GM18498 (cell line): Measurements from ENCODE around the gene TM4SF4.
A peak's percentile ranks its signal among the peaks of the same experiment; 100 is the strongest.

Experiments used
- ATAC-seq: cut with Tn5 transposase; IDR thresholded peaks from one replicate; pipeline ENCODE4 v1.9.1; 2021; ENCODE audit warnings: mild to moderate bottlenecking, moderate library complexity; ENCODE audit not compliant: unreplicated experiment

The TM4SF4 gene

DNA sequence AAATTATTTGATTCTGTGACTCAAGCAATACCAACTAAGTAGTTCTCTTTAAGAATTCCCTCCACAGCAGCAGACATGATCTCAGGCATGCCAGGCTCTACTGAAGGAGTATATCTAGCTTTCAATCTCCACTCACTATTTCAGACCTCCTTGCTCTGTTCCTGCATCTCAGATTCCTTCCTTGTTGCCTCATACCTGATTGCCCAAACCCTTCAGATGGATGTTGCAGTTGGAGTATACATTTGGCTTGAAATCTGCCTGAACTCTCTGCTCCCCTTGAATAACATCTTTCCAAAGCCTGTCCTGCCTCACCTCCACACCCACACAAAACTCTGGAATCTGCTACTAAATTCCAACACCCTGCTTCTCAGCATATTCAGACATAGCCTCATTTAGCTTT is 19.8 kb upstream of the TM4SF4 start:
- ATAC-seq: no peak

DNA sequence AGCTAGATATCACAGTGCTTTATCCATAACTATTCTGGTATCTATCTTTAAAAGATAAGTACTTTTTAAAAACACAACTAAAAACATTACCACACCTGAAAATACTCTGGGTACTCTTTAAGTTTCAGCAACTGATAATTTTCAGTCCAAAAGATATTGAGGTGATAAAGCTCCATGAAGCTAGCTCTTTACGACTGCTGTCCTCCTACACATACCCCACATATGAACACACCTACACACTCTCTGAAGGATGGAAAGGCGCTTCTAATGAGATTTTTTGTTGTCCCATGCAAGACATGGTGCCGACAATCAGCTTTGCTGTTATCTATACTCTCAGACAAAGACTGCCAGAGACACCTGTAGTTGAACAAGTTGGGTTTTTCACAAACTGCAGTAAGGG is 19.1 kb upstream of the TM4SF4 start:
- no peak for ATAC-seq

DNA sequence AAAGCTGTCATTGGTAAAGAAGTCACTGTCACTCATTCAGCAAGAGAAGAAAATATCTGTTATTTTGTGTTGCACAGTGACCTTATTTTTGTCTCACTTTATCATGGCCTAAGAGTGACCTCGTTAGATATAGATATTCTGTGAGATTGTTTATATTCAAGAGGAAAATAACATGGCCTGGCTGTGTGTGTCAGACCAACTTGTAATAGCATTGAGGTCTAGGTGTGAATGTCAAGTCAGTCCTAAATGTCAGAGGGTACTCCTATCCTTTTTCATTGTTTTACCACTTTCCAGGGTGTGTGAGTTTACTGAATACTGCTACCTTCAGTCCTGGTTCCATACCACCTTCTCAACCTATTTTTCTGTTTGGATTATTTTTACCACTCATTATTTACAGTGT is 18.5 kb upstream of the TM4SF4 start:
- no peak for ATAC-seq

DNA sequence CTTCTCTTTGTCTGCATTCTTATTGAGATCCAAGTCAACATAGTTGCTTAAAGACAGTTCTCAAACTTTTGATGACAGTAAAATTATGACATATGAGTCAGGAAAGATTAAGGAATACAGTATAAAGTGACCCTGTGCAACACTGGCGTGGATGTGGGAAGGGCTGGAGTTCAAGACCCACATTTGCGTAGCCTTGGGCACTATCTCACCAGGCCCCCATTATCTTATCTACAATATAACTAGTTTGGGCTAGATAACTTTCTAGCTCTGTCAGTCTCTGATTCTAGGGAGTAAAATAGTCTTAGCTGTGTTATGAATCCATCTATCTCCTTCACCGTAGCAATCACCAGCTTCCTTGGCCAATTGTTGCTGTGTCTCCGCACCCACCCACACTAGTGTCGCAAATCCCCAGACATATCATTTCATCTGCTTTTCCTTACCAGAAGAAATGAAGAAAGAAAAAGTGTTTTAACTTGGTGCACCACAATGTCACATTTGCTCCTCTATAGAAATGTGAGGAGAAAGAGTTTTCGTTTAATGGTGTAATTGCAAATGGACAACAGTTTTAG is 14.9 kb upstream of the TM4SF4 start:
- no peak for ATAC-seq

DNA sequence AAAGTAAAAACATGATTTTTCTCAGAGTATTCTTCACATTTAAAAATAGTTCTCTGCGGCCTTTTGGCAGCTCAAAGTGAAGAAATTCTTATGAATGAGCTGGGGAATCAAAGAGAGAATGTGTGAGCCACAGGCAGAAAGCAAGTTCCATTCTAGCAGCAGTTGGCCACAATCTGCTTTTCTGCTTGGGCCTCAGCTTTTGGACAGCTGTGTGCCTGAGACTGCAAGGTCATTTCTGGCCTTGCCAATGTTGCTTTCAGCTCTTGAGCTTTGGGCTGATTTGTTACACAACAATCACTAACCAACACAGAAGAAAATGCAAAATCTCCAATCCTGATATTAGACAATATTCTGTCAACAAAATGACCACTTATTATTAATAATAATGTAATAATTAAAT is 14.4 kb upstream of the TM4SF4 start:
- no peak for ATAC-seq

DNA sequence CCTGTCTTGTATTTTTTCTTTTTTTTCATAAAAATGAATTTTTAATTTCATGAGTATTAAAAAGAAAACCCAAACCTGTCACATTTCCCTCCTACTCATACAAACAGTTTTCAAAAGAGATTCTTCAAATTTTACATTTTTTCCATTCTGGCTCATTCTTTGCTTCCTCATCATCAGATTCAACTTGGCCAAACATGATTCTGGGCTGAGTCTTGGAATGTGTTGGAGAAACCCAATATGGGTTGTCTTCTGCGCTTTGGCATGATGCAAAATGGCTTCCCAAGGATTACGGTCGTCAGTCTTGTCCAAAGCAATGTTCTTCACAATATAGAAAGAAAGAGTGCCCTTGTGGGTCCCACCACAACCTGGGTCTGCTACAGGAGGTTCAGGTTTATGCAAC is 12.4 kb upstream of the TM4SF4 start:
- ATAC-seq: no peak

DNA sequence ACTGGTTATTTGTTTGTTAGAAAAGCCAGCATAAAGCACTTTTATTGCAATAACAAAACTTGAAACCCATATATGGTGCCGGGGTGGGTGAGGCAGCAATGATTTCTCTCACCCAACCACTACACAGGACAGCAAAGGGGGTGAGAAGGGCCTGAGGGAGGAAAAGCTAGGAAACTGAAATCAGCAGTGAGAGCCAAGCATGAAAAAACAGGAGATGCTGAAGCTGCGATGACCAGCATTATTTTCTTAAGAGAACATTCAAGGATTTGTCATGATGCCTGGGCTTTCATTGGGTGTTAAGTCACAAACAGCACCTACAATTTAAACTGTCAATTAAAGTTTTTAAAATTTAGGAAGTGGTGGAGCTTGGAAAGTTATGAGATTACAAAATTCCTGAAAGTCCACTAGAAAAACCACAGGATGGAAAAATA is 11.9 kb upstream of the TM4SF4 start:
- no peak for ATAC-seq

DNA sequence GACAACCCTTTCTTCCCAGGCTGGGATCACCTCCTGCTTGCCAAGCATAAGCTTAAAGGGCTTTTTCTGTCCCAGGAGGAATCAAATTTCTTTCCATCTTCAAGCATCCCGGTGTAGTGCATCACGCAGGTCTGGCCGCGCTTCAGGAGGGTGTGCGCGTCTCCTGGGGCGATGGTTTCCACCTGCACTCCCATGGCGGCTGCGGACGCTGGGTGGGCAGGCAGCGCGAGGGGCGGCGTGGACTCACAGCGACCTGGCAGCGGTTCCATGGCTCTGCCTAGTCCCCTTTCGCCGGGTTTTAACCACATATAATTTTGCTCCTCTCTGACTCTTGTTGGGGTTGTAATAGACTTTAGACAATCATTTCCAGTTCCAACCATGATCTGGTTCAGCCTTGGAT is 10.6 kb upstream of the TM4SF4 start:
- no peak for ATAC-seq

- ATAC-seq: no peak
Measured at GRCh38 chr3:149464542-149465328, 9.8 kb upstream of the TM4SF4 start.

DNA sequence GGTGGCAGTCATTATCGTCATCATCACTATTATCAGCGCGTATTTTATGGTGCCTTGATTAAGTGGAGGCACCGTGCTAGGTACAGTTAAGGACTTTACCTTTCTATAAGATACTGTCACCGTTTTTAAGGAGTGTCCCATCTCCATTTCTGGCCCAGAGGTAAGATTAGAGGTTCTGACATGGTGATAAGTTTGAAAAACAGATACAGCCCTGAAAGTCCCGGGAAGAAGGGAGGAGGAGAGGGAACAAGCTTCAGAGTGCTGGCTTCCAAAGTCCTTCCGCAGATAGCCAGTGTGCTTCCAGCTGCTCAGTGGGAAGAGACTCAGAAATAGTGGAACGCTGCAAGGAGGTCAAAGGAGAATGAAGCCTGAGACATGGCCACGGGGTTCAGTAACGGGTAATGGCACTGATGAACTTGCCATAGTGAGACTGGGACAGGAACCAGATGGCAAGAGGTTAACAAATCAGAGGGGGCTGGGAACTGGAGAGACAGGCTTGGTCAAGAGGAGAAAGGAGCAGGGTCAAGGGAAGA is 9.1 kb upstream of the TM4SF4 start:
- ATAC-seq: no peak

DNA sequence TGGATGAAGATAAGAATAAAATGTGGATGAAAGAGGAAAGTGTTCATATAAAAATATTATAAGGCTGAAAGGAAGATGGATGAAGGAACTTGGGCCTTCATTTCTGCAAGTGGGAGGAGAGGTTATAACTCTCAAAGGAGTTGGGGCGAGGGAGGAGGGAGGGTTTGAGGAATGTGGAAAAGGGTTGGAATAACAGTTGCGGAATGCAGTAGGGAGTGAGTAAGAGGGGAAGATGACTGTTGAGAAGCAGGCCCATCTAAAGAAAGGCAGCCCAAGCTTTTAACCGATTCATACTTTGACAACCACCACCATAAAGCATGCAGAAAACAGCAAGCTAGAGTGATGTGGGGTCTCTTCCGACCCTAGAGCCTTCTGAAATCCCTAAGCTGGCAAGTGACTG is 8.3 kb upstream of the TM4SF4 start:
- ATAC-seq: no peak

DNA sequence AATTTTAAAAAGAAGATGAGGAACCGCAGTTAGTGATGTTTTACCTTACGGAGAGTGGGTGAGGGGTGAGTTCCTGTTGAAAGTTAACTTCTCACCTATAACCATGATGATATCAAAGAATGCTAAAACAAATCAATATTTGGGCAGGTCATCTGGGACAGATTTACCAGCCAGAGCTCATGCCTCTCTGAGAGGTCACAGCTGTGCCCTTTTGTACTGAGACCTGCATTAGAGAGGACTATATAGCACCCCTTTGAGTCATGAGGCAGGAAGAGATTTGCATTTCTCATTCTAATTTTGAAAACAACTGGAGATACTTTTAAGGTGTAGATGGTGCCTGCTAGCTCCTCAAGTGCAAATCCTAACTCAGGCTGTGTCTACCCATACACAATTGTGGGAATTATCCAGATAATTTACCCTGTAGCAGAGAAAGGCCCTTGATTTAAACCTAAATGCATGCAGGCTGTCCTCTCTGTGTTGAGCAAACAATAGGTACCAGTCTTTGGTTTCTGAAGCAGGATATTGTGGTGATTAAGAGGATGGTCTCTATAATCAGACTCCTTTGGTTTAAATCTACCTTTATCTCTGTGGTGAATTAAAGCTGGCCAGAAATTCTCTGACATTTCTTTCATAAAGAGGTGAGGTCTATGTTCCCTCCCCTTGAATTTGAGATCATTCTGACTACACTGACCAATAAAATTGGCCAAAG is 5.8 kb upstream of the TM4SF4 start:
- ATAC-seq: peak; percentile 93

DNA sequence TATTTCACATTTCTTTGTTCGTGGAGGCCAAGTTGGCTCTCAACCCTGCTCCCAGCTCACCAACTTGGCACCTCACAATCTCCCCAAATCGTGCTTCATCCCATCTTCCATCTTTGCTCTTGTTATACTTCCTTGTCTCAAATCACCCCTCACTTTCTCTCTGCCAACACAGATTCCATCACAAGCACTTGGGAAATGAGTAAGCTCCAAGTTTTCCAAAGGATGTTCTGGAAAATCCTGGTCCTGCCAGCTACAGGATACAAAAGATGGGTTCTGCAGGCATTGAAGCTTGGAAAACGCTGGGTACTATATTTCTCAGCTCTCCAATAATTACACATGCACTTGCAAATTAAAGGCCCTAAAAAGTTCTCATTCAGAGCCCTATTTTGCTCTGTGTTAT is 4.1 kb upstream of the TM4SF4 start:
- ATAC-seq: no peak

GRCh38 chr3:149472030-149472797 is 2.3 kb upstream of the TM4SF4 start:
- no peak for ATAC-seq

DNA sequence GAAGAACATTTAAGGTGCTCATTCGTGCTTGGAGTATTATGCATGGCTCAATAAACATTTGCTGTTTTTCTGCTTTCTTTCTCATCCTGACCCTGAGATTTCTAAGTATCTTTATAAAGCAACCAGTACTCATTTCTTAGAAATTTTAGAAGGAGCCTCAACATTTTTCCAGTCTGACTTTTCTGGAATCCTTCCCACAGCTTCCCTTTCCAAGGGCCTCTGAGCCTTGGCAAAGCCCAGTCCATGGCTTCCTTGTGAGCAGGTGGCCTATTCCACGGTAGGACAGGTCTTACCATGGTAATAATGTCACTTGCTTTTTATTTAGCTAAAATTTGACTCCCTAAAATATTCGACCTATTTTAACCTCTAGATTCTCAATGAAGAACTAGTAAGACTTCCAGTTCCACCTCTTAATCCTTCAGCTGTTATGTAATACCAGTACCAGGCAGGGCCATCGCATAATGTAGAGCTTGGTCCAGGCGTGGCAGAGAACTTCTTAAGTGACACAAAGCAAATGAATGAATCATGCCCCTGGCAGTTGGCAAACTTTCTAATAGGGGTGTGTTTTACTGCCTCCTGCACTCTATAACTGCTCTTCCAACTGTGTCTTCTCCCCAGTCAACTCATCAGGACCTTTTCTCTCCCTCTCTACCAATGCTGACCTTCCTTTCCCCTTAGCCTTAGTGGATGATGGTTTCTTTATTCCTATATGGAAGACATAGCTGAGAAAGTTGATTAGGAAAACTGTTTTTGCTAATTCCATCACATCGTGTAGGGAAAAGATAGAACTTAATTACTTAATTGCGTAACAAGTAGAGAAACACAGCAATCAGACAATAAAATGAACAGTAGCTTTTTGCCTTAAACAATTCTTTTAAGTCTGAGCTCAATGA is 894 bp upstream of the TM4SF4 start:
- no peak for ATAC-seq

- ATAC-seq: no peak
Measured at GRCh38 chr3:149475451-149476060, 1.1 kb downstream of the TM4SF4 start.

GRCh38 chr3:149476225-149476624 is 1.7 kb downstream of the TM4SF4 start:
- no peak for ATAC-seq

- no peak for ATAC-seq
Measured at GRCh38 chr3:149479621-149480325, 5.3 kb downstream of the TM4SF4 start.
